ENCODE measurements around the gene ZNF723.
"Not testable (repeated sequence)": the region's sequence is repeated elsewhere in the genome, so short reads cannot be mapped to it uniquely, and the experiment has no call there.

The ZNF723 gene

DNA sequence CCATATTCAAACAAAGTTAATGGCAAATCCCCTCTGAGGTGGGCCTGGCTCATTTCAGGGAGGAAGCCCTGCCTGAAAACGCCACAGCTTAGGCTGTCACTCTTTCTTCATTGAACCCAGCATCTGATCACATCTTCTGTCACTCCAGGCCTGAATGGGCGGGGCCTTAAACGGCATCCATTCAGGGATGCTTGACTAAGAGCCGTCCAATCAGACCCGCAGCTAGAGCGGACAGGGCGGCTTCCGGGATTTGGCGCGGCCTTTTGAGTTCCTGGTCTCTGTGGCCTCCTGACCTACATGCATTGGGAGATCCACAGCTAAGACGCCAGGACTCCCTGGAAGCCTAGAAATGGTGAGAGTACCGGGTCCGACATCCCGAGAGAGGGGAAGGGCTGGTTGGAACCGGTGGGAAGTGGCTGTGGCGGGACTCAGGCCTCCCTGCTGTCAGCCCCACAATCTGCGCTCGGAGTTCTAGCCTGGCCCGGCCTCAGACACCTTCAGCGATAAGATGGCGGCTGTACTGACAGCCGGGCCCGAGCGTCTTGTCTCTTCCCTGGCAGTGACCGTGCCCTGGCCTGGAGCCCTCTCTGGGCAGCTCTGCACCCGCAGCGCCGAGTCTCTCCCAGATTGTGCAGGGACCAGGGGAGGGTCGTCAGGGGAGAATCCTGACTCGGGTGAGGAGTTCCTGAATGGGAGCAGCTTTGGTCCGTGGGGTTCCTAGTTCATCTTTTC is at the start of gene ZNF723:
TSS of gene ZNF723 (plus strand) at position 261 of the 732 bp plus-strand sequence. CDS start at position 350, 89 bp downstream.
- no peak within 1 kb of the TSS for H3K4me3 ChIP-seq (ENCODE audit: low read depth, low read length)
- TF ChIP-seq, protein P1, sequence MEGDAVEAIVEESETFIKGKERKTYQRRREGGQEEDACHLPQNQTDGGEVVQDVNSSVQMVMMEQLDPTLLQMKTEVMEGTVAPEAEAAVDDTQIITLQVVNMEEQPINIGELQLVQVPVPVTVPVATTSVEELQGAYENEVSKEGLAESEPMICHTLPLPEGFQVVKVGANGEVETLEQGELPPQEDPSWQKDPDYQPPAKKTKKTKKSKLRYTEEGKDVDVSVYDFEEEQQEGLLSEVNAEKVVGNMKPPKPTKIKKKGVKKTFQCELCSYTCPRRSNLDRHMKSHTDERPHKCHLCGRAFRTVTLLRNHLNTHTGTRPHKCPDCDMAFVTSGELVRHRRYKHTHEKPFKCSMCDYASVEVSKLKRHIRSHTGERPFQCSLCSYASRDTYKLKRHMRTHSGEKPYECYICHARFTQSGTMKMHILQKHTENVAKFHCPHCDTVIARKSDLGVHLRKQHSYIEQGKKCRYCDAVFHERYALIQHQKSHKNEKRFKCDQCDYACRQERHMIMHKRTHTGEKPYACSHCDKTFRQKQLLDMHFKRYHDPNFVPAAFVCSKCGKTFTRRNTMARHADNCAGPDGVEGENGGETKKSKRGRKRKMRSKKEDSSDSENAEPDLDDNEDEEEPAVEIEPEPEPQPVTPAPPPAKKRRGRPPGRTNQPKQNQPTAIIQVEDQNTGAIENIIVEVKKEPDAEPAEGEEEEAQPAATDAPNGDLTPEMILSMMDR (IDR thresholded peaks at IDR 0.05; ENCODE audit: low read depth, low read length): no peak

DNA sequence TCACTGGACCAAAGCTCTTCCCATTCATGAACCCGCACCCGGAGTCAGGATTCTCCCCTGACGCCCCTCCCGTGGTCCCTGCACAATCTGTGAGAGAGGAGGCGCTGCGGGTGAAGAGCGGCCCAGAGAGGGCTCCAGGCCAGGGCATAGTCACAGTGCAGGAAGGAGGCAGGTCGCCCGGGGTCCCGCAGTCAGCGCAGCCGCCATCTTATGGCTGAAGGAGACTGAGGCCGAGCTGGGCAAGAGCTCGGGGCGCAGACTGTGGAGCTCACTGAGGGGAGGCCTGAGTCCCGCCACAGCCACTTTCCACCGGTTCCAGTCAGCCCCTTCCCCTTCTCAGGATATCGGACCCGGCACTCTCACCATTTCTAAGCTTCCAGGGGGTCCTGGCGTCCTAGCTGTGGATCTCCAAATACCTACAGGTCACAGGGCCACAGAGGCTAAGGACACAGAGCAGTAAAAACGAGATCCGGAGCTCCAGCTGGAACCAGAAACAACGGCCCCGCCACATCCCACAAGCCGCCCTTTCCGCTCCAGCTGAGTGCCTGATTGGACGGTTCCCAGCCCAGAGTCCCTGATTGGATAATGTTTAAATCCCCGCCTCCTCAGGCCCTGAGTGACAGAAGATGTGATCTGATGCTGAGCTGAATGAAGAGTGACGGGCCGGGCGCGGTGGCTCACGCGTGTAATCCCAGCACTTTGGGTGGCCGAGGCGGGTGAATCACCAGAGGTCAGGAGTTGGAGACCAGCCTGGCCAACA is 48.3 kb upstream of the ZNF723 start, which contains the start of gene ZNF99:
TSS of gene ZNF99 (minus strand) at position 501 of the 760 bp plus-strand sequence. CDS start at position 366, 135 bp downstream.
- TF ChIP-seq, protein P1 (IDR thresholded peaks at IDR 0.05; ENCODE audit: low read depth, low read length): no peak
- no peak within 1 kb of the TSS for H3K4me3 ChIP-seq (ENCODE audit: low read depth, low read length)

- H3K4me3 ChIP-seq (ENCODE audit: low read depth, low read length): not testable (repeated sequence)
Measured at GRCh38 chr19:22792863-22793262, 39.2 kb upstream of the ZNF723 start.

- TF ChIP-seq, protein P1 (IDR thresholded peaks at IDR 0.05; ENCODE audit: low read depth, low read length): no peak
- H3K4me3 ChIP-seq (ENCODE audit: low read depth, low read length): no peak overlapping the region
Measured at GRCh38 chr19:22797040-22797439, 35.1 kb upstream of the ZNF723 start.

DNA sequence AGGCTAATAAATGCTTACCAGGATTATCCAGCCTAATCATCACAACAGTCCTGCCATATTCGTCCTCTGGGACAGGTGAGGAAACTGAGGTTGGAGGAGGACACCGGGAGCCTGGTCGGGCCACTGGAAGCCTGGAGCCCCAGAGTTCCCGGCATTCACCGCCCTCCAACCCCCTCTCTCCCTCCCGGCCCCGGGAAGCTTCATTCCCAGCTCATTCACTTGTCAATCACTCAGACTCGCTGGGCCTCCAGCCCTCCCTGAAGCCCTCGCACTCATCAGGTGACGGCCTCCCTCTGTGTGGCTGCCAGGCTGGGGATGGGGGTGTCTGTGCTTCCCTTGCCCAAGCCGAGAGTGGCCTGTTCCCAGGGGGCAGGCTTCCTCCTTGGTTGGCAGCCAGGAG is 25.7 kb upstream of the ZNF723 start:
- H3K4me3 ChIP-seq (ENCODE audit: low read depth, low read length): no peak overlapping the region
- TF ChIP-seq, protein P1 (IDR thresholded peaks at IDR 0.05; ENCODE audit: low read depth, low read length): no peak

DNA sequence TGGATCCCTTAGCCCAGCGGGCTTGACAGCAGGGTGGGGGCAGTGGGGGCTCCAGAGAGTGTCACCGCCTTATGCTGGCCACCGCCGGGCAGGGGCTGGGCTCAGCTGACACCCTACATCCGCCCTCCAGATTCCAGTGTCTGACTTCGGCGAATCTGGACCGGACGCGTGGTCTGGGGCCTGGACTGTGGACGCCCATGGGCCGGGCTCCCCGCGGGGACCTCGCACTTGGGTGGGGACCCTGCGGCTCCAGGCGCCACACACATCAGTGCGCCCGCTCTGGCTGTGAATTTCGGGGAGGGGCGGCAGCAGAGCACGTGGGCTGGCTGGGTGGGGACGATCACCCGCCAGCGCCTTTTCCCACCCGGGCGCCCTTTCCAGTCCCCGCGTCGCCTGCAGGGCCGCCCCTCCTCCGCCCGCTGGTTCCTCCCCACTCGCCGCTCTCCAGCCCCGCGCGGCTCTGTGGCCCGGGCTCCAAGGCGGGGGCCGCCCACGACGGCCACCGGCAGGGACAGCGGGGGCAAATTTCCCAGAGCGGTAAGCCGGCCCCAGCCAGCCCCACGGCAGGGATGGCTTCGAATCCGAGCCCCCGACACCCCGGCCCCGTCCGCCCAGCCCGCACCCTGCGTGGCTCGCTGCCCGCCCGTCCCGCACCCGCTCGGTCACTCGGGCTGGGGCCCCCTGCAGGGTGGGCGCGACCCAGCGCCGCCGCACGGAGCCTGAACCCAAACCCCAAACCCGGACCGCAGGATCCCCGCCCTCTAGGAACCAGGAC is 24.8 kb upstream of the ZNF723 start:
- H3K4me3 ChIP-seq (ENCODE audit: low read depth, low read length): no peak overlapping the region
- TF ChIP-seq, protein P1 (IDR thresholded peaks at IDR 0.05; ENCODE audit: low read depth, low read length): no peak

DNA sequence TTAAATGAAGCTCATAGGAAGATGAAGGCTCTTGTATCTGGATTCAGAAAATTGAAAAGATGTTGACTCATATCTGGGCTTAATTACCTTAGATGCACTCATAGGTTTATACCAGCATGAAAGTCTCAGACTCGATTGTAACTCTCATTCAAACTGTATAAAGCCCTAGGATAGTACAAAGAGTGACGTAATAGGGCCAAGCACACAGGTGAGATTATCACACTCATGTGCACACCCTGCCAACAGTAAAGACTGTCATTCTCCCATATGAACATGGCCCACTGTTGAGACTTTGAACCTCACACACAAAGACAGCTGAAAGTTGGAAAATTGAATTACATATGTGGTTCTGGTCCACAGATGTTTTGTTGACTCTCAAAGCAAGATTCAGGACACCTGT is 18.0 kb upstream of the ZNF723 start:
- TF ChIP-seq, protein P1 (IDR thresholded peaks at IDR 0.05; ENCODE audit: low read depth, low read length): no peak
- no peak overlapping the region for H3K4me3 ChIP-seq (ENCODE audit: low read depth, low read length)

All from WI38 (cell line).